NB4 (cell line): ENCODE results near the gene REPS2.

Experiments used
- DNase-seq: peaks from one replicate; pipeline ENCODE4 v3.0.0; 2010; ENCODE audit warnings: low read depth
- H3K4me3 ChIP-seq: one replicate; pipeline ENCODE4 v1.5.1; 2011; ENCODE audit warnings: mild to moderate bottlenecking, low read depth, low read length, moderate library complexity
- CTCF ChIP-seq: IDR thresholded peaks from one replicate; pipeline ENCODE4 v1.5.1; 2012; ENCODE audit warnings: low read depth, low read length
- MYC ChIP-seq: IDR thresholded peaks from 2 replicates; pipeline ENCODE4 v1.6.1; 2011; ENCODE audit warnings: low read depth, low read length
- POLR2A ChIP-seq: IDR thresholded peaks from 2 replicates; pipeline ENCODE4 v1.6.1; 2011; ENCODE audit warnings: mild to moderate bottlenecking; ENCODE audit not compliant: insufficient read length; ENCODE audit errors: extremely low read depth
- TF ChIP-seq, protein P1 (sequence below): IDR thresholded peaks from 2 replicates; pipeline ENCODE4 v1.6.1; 2011; ENCODE audit warnings: low read depth, low read length

REPS2 gene

GRCh38 chrX:17161991-17162390, 215.5 kb downstream of the REPS2 start:
- TF ChIP-seq MYC: no peak
- TF ChIP-seq, protein P1, sequence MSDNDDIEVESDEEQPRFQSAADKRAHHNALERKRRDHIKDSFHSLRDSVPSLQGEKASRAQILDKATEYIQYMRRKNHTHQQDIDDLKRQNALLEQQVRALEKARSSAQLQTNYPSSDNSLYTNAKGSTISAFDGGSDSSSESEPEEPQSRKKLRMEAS: no peak
- no peak for TF ChIP-seq POLR2A
- TF ChIP-seq CTCF: no peak

GRCh38 chrX:17164079-17164478, 217.6 kb downstream of the REPS2 start:
- H3K4me3 ChIP-seq: no peak overlapping the region
- no peak for DNase-seq
- TF ChIP-seq, protein P1: no peak

More at GRCh38 chrX:17161991-17162390, 215.5 kb downstream of the REPS2 start:
- no peak overlapping the region for H3K4me3 ChIP-seq
- no peak for DNase-seq

- H3K4me3 ChIP-seq: no peak overlapping the region
- DNase-seq: no peak
- TF ChIP-seq, protein P1: no peak
- no peak for TF ChIP-seq CTCF
- TF ChIP-seq POLR2A: no peak
- no peak for TF ChIP-seq MYC
These were observed 218.5 kb downstream of the REPS2 start for GRCh38 chrX:17164941-17165340.

GRCh38 chrX:17167915-17168314, 221.5 kb downstream of the REPS2 start:
- no peak for DNase-seq
- H3K4me3 ChIP-seq: no peak overlapping the region
- TF ChIP-seq MYC (no peak), CTCF (no peak), POLR2A (no peak)
- TF ChIP-seq, protein P1: no peak

DNA sequence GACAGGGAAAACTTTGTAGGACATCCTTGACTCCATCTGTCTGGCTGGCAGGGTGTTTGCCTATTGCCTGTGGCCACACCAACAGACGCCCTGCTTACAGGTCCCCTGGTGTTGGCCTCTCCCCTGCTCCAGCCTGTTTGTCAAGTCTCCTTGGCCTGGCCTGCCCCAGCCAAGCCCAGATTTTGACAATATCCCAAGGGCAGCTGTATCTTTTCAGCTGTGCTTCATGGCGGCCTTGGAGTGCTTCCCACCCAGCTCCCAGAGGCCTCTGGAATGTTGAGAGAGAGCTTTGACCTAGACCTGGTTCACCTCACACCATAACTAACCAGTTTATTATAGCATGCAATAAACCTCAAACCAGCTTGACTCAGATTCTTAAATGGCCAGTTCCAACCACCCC, 224.5 kb downstream of the REPS2 start:
- DNase-seq: no peak
- TF ChIP-seq MYC (no peak), CTCF (no peak), POLR2A (no peak)
- TF ChIP-seq, protein P1: no peak
- no peak overlapping the region for H3K4me3 ChIP-seq

- TF ChIP-seq, protein P1: no peak
- TF ChIP-seq POLR2A: no peak
- TF ChIP-seq CTCF: no peak
- no peak for TF ChIP-seq MYC
- DNase-seq: no peak
- no peak overlapping the region for H3K4me3 ChIP-seq
These were observed 228.2 kb downstream of the REPS2 start for GRCh38 chrX:17174671-17175070.
